Cardiac fibroblast (primary cell): ENCODE measurements around the gene SNCAIP.

Experiments
- DNase-seq, 2 donors: peaks; one replicate each; pipeline versions ENCODE4 v3.0.0 to v3.0.0-alpha.2; 2010; ENCODE audit warnings: low read depth in 2 of 2
- H3K4me3 ChIP-seq, 2 donors: replicated peaks in 1 of 2; 1 replicate in 1 of 2; 2 replicates in 1 of 2; pipeline ENCODE4 v1.5.1; 2011; ENCODE audit warnings: low read depth in 2 of 2, low read length in 2 of 2, mild to moderate bottlenecking in 2 of 2, moderate library complexity in 1 of 2
- TF ChIP-seq, protein P1 (sequence below): IDR thresholded peaks from one replicate; pipeline ENCODE4 v1.5.1; 2011; ENCODE audit warnings: low read depth, mild to moderate bottlenecking, low read length, inconsistent platforms

SNCAIP gene

GRCh38 chr5:122398016-122398415, 86.0 kb downstream of the SNCAIP start:
- TF ChIP-seq, protein P1, sequence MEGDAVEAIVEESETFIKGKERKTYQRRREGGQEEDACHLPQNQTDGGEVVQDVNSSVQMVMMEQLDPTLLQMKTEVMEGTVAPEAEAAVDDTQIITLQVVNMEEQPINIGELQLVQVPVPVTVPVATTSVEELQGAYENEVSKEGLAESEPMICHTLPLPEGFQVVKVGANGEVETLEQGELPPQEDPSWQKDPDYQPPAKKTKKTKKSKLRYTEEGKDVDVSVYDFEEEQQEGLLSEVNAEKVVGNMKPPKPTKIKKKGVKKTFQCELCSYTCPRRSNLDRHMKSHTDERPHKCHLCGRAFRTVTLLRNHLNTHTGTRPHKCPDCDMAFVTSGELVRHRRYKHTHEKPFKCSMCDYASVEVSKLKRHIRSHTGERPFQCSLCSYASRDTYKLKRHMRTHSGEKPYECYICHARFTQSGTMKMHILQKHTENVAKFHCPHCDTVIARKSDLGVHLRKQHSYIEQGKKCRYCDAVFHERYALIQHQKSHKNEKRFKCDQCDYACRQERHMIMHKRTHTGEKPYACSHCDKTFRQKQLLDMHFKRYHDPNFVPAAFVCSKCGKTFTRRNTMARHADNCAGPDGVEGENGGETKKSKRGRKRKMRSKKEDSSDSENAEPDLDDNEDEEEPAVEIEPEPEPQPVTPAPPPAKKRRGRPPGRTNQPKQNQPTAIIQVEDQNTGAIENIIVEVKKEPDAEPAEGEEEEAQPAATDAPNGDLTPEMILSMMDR, result no peak
- H3K4me3 ChIP-seq, result no peak overlapping the region
- DNase-seq, result no peak

- DNase-seq, result no peak
- TF ChIP-seq, protein P1, result no peak
- H3K4me3 ChIP-seq, result no peak overlapping the region
These were observed 88.3 kb downstream of the SNCAIP start for GRCh38 chr5:122400341-122400740.

DNA sequence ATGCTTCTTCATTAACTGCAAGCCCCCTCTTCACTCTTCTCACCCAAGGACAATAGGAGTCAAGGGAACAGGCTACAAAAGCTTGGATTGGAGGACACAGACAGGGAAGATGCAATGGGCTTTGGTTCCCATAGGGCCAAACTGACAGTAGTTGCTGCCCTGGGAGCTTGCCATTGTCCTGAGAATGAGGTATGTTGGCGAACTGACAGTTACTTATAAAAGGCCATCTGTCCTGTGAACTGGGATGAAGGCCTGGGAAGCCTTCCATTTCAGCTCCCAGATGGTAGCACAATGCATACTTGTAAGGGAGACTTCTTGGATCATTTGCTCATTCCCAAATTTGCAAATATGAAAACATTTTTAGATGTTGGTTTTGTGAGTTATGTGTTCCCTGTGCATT, 88.9 kb downstream of the SNCAIP start:
- H3K4me3 ChIP-seq, result no peak overlapping the region
- DNase-seq, result no peak
- TF ChIP-seq, protein P1, result no peak

DNA sequence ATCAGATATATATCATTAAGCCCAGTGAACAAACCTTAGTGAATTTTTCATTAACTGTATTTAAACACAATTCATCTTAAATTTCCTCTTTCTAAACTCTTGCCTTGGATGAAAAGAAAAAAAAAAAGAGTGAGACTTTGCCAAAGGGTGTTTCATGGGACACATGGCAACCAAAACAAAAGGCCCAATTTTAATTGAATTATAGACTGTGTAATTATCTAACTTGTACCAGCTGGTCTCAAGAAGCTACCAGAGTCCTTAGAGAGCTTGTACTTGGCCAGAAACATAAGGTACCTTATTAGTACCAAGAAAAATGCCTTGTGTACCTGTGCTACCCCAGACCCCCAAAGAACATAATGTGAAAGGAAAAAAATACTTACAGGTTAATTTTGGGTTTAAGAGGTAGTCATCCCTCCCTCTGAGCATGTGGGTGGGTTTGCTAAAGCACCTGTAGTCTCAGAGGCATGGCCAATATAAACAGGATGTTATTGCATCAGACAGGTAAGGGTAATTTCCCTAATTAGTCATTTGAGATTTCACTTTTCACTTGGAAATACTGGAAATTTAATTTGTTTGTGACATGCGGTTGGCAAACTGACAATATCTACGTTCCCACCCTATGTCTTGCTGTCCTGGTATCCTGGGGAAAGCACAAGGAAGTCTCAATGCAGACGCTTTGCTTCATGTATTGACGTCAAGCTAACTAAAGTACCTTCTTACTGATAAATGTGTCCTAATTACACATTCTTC, 90.1 kb downstream of the SNCAIP start:
- H3K4me3 ChIP-seq, result no peak overlapping the region
- TF ChIP-seq, protein P1, result no peak
- DNase-seq, result no peak

- no peak for DNase-seq
- TF ChIP-seq, protein P1, result no peak
- no peak overlapping the region for H3K4me3 ChIP-seq
These were observed 91.1 kb downstream of the SNCAIP start for GRCh38 chr5:122402955-122403685.

- no peak overlapping the region for H3K4me3 ChIP-seq
- DNase-seq, result no peak
- TF ChIP-seq, protein P1, result no peak
These were observed 92.0 kb downstream of the SNCAIP start for GRCh38 chr5:122404018-122404417.
